ENCODE measurements around the gene STK17A.
"Not testable (repeated sequence)": the region's sequence is repeated elsewhere in the genome, so short reads cannot be mapped to it uniquely, and the experiment has no call there.

STK17A gene

DNA sequence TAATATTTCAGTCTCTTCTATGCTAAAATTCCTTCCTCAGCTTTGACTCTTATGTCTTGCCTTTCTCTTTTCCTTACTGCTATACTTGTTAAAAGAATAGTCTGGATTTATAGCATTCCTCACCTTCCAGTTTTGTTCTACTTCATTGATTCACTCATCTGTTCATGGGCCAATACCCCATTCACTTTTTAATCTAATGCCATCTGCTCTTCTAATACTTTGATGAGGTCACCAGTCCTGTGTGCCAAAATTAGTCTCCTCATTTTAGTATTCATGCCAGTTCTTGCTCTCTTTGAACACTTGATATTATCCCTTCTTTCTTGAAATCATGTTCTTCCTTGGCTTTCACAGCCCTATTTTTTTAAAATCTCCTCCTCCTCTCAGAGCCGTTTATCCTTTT, 19.3 kb downstream of the STK17A start:
- no peak for DNase-seq

GRCh38 chr7:43604251-43604650, 21.3 kb downstream of the STK17A start:
- no peak for DNase-seq

DNA sequence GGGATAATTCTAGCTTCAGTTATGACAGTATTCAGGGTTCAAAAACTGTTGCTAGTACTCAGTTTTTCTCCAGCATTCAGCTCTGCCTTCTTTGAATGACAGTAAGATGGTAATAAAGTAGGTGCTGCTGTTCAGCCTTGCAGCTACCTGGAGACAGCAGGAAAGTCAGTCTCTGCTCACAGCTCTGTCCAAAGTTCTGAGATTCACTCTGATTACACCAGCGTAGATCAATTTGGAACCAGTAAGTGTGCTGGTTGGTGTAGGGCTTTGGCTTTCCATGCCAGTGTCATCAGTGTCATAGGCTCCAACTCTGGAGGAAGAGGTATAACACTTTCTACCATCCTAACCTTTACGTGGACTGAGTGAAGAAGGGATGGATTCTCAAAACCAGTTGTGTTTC, 26.2 kb downstream of the STK17A start:
- DNase-seq, result no peak

- no peak for DNase-seq
Observed at GRCh38 chr7:43612128-43612527, 29.2 kb downstream of the STK17A start.

GRCh38 chr7:43612599-43613589, 30.0 kb downstream of the STK17A start:
- DNase-seq, result no peak

DNA sequence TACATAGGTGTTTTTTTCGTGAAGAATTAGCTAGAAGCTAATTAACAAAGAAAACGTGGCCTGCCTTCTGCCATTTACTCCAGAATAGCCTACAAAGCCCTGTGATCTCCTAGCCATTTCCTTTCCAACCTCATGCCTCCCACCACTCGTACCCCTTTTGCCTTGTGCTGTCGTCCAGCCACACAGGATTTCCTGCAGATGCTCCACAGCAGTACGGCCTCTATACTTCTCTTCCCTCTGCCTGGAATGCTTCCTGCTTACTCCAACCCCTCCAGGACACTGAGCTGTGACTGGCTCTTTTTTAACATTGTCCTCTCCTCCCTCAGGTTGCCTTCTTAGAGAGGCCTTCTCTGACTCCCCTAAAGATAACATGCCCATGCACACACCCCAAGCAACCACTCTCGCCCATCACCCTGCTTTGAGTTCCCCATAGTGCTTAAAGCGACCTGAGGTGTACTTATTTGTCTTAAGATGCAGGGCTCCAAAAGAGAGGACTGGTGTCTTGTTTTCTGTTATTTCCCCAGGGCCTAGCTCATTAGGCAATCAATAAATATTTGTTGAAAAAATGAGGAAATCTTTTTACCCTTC, 32.7 kb downstream of the STK17A start:
- DNase-seq, result no peak

DNA sequence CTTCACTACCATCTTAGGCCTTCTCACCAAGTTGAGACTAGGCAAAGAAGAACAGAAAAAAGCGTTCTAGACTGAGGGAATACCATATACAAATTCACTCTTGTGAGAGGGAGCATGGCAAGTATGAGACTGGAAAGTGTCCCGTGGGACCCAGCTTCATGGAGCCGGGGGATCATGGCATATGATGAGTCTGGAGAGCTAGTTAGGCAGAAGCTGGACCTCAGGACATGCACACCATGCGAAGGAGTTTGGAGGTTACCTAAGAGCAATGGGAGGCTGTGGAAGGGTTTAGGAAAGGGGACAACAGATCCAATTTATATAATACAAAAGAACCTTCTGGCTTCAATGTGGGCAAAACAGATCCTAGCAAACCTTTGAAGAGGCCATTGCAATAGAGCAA, 34.1 kb downstream of the STK17A start:
- DNase-seq, result no peak

- DNase-seq, result no peak
Observed at GRCh38 chr7:43618073-43618472, 35.2 kb downstream of the STK17A start.

GRCh38 chr7:43619213-43620012, 36.5 kb downstream of the STK17A start:
- DNase-seq, result no peak

DNA sequence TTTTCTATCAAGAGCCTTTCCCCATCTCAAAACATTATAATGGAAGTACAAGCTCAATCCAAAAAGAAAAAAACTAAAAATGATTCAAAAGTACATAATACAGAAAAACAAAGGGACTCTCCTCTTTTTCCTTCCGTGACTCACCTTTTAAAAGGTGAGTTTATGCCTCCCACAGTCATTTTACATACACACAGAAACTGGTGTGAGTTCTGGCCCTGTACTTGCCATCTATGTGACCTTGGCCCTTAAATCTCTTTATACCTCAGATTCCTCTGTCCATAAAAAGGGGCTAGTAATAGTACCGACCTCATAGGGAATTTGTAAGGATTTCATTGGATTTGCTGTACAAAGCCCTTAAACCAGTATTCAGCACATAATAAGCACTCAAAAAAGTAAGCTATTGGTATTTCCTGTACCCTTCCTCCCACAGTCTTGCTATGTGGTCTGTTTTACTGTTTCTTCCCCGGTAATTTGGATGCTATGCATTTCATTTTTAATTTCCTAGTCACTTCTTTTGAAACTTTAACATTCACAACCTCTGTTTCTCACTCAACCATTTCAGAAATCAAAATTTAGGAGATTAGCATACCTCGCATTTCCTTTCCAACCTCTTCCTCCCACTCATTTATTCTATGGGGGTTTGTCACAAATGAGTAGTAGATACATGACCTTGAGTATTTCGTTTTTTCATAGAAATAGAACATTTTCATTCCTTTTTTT, 39.0 kb downstream of the STK17A start:
- DNase-seq, result no peak

DNA sequence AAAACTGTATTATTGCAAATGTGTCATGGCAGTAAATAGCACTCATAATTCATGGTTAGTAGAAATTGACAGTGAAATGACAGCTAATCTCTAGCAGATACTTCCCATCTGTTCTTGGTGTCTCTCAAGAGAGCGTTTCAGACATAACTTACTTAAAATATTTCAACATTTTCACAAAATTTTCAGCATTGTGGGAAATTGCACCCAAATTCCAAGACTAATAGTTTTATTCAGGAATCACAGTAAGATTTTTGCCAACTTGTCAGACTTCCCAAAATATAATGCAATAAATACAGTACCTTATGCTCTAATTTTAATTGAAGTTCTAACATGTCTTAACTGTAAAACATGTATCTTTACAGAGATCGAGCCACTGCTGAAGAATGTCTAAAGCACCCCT, 41.2 kb downstream of the STK17A start:
- DNase-seq, result no peak

GRCh38 chr7:43625453-43625852, 42.5 kb downstream of the STK17A start:
- no peak for DNase-seq

DNA sequence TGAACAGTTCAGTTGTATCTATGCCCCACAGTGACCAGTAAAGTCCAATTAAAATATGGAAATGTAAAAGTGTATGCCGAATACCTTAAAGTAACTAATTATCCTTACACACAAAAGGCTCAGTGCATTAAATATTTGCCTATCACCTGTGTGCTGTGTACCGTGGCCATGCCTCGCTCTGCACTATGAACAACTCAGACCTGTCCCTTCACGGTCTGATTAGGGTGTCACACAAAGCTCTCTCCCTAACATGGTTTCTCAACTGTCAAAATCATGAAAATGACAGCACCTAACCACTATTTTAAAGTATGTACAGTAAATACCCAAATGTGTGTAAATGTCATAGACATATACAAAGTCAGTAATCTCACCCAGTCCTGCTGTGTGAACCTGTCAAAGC, 43.1 kb downstream of the STK17A start:
- no peak for DNase-seq

DNA sequence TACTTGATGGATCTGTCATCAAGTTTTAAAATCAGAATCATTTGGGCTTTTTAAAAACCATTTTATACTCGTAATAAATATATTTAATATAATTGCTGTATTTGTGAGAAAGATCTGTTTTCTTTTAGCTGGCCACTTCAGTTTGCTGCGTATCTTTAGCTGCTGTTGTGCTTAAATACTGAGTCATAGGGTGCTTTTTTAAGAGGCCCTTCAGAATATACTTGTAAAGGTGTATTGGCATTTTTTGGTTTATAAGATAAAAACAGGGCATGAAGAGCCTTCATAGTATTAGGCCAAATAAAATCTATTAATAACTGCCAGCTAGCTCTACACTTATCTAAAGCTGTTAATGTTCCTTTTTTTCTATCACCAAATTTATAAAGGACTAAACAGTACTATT, 43.8 kb downstream of the STK17A start:
- no peak for DNase-seq

GRCh38 chr7:43627798-43628197, 44.9 kb downstream of the STK17A start:
- not testable (repeated sequence) for DNase-seq

GRCh38 chr7:43628431-43628830, 45.5 kb downstream of the STK17A start:
- no peak for DNase-seq

DNA sequence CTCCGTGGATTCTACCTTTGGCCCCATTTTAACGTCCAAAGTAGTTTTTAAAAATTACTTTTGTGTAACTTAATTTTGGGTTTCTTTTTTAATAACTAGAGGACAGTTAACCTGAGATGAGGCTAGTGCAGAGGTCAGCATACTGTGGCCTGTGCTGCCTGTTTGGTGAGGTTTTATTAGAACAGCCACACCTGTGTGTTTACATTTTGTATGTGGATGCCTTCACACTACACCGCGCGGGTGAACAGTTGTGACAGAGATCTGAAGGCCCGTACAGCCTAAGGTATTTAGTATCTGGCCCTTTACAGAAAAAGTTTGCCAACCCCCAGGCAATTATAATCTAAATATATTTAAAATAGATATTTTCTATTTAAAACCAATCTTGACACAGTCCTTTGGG, 46.9 kb downstream of the STK17A start:
- DNase-seq, result no peak

GRCh38 chr7:43630482-43630881, 47.6 kb downstream of the STK17A start:
- DNase-seq, result no peak

GRCh38 chr7:43631559-43631958, 48.7 kb downstream of the STK17A start:
- no peak for DNase-seq

DNA sequence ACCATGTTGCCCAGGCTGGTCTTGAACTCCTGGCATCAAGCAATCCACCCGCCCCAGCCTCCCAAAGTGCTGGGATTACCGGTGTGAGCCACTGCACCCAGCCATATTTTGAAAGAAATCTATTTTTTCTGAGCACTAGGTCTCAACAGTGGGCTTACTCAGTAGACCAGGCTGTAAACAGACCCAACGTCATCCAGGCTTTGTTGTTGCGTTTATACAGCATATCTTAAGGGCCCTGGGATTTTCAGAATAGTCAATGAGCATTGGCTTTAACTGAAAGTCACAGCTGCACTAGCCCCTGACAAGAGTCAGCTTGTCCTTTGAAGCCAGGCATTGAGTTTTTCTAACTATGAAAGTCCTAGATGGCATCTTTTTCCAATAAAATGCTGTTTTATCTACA, 49.8 kb downstream of the STK17A start:
- no peak for DNase-seq

DNA sequence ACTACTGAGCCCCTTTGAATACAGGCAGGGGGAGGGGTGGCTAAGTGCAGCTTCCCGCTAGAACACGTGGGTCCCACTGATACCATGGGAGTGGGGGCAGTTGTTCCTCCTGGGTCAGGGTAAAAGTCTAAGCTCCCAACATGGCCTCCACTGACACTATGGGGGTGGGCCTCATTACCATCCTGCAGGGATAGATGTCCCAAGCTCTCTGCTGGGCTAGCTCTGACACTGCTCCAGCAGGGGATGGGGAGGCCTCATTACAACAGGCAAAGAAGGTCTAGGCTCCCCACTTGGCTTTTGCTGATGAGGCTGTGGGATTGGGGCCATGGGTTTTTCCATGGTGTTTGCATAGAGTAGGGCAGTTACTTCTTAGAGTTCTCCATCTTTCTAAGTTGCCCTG, 51.5 kb downstream of the STK17A start:
- no peak for DNase-seq

- DNase-seq, result no peak
Observed at GRCh38 chr7:43636093-43636492, 53.2 kb downstream of the STK17A start.
